GM12891 (cell line): ENCODE data around the gene ANKMY2.
"Not testable (repeated sequence)": the region's sequence is repeated elsewhere in the genome, so short reads cannot be mapped to it uniquely, and the experiment has no call there.

Experiments
- DNase-seq: peaks from one replicate; pipeline ENCODE4 v3.0.0; 2011; ENCODE audit warnings: low spot score; ENCODE audit not compliant: insufficient read length
- FAIRE-seq: peaks from 2 replicates; lab custom pipeline; 2011; peaks lifted over from hg19 to GRCh38; lab: Jason Lieb, UNC
- PAX5 ChIP-seq: IDR thresholded peaks from 2 replicates; pipeline ENCODE4 v1.6.1; 2011; ENCODE audit warnings: low read length, moderate library complexity, mild to moderate bottlenecking; ENCODE audit not compliant: insufficient read depth, severe bottlenecking
- POLR2A ChIP-seq: IDR thresholded peaks from 2 replicates; pipeline ENCODE4 v1.6.1; 2011; ENCODE audit warnings: low read depth, low read length, control low read depth
- POLR2AphosphoS5 ChIP-seq: IDR thresholded peaks from 2 replicates; pipeline ENCODE4 v1.6.1; 2011; ENCODE audit warnings: low read depth, low read length, control low read depth
- POU2F2 ChIP-seq: IDR thresholded peaks from 2 replicates; pipeline ENCODE4 v1.6.1; 2011; ENCODE audit warnings: low read depth, mild to moderate bottlenecking, control low read depth, low read length, moderate library complexity
- SPI1 ChIP-seq: IDR thresholded peaks from 2 replicates; pipeline ENCODE4 v1.6.1; 2011; ENCODE audit warnings: low read depth, low read length, control low read depth
- TAF1 ChIP-seq: IDR thresholded peaks from 2 replicates; pipeline ENCODE4 v1.6.1; 2011; ENCODE audit warnings: low read depth, low read length, control low read depth

ANKMY2 gene

GRCh38 chr7:16603633-16604032 lies 41.9 kb downstream of the ANKMY2 start:
- no peak for TF ChIP-seq TAF1
- no peak for TF ChIP-seq PAX5
- no peak for TF ChIP-seq POLR2AphosphoS5
- TF ChIP-seq SPI1 = no peak
- TF ChIP-seq POLR2A = no peak
- TF ChIP-seq POU2F2 = no peak
- no peak for DNase-seq
- no peak for FAIRE-seq

GRCh38 chr7:16599860-16600259 lies 45.7 kb downstream of the ANKMY2 start:
- no peak for TF ChIP-seq SPI1
- no peak for TF ChIP-seq POU2F2
- TF ChIP-seq POLR2A = no peak
- no peak for TF ChIP-seq PAX5
- TF ChIP-seq TAF1 = no peak
- no peak for FAIRE-seq
- DNase-seq = no peak

- TF ChIP-seq POU2F2 (no peak), TAF1 (no peak), POLR2AphosphoS5 (no peak), PAX5 (no peak), SPI1 (no peak), POLR2A (no peak)
- no peak for FAIRE-seq
- no peak for DNase-seq
These were observed 47.5 kb downstream of the ANKMY2 start for GRCh38 chr7:16598015-16598414.

GRCh38 chr7:16595596-16595995 lies 50.0 kb downstream of the ANKMY2 start:
- not testable (repeated sequence) for DNase-seq, FAIRE-seq

GRCh38 chr7:16594676-16595075 lies 50.9 kb downstream of the ANKMY2 start:
- DNase-seq (no peak), FAIRE-seq (no peak)
- TF ChIP-seq POLR2A (no peak), POU2F2 (no peak), SPI1 (no peak), PAX5 (no peak), POLR2AphosphoS5 (no peak), TAF1 (no peak)

- TF ChIP-seq SPI1 = no peak
- no peak for TF ChIP-seq POLR2AphosphoS5
- no peak for TF ChIP-seq TAF1
- TF ChIP-seq PAX5 = no peak
- DNase-seq (no peak), FAIRE-seq (no peak)
These were observed 51.5 kb downstream of the ANKMY2 start for GRCh38 chr7:16594061-16594460.

GRCh38 chr7:16592395-16592794 lies 53.2 kb downstream of the ANKMY2 start:
- no peak for FAIRE-seq

GRCh38 chr7:16590424-16590823 lies 55.1 kb downstream of the ANKMY2 start:
- no peak for FAIRE-seq
- TF ChIP-seq POU2F2 = no peak
- DNase-seq = no peak

More at GRCh38 chr7:16592395-16592794, 53.2 kb downstream of the ANKMY2 start:
- DNase-seq = no peak
- no peak for TF ChIP-seq POU2F2
- TF ChIP-seq SPI1 = no peak
- TF ChIP-seq PAX5 = no peak
- no peak for TF ChIP-seq POLR2A
- TF ChIP-seq POLR2AphosphoS5 = no peak
- TF ChIP-seq TAF1 = no peak

- DNase-seq (no peak), FAIRE-seq (no peak)
- TF ChIP-seq POLR2A (no peak), POU2F2 (no peak), SPI1 (no peak), TAF1 (no peak), POLR2AphosphoS5 (no peak), PAX5 (no peak)
These were observed 55.7 kb downstream of the ANKMY2 start for GRCh38 chr7:16589881-16590280.

GRCh38 chr7:16587790-16588189 lies 57.8 kb downstream of the ANKMY2 start:
- TF ChIP-seq SPI1 = no peak
- no peak for TF ChIP-seq POLR2AphosphoS5
- TF ChIP-seq TAF1 = no peak
- no peak for TF ChIP-seq PAX5
- no peak for TF ChIP-seq POLR2A
- no peak for TF ChIP-seq POU2F2
- no peak for DNase-seq
- FAIRE-seq = no peak

GRCh38 chr7:16587129-16587528 lies 58.4 kb downstream of the ANKMY2 start:
- DNase-seq (no peak), FAIRE-seq (no peak)
- TF ChIP-seq POLR2A = no peak
- no peak for TF ChIP-seq PAX5
